Stimulated activated CD8-positive, alpha-beta memory T cell treated with anti-CD3 and anti-CD28 coated beads, Interleukin-12 subunit alpha, Interleukin-12 subunit beta, amount 100 ng/mL, for 24 hours (primary cell): ENCODE data around the gene MCF2L2.
"Not testable (repeated sequence)": the region's sequence is repeated elsewhere in the genome, so short reads cannot be mapped to it uniquely, and the experiment has no call there.

Experiments
- DNase-seq: peaks from one replicate; pipeline ENCODE4 v3.0.0-alpha.2; 2020; ENCODE audit errors: extremely low read depth

Gene MCF2L2

DNA sequence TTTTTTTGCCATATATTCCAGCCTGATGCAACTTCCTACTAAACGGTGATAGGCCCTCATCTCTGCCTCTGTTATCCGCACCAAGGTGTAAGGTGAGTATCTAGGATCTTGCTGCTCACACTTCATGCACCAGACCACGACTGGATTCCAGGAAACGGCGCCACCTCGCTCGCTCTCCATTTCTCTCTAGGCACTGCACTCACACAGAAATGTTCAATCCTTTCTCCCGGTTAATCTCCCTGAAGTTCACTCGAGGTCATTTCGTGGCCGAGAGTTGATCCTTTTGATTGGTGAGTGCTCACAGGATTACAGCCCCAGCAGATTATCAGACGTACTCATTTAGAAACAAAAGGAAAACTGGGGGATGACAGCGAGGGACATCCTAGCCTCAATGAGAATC, 28.1 kb downstream of the MCF2L2 start:
- no peak for DNase-seq

DNA sequence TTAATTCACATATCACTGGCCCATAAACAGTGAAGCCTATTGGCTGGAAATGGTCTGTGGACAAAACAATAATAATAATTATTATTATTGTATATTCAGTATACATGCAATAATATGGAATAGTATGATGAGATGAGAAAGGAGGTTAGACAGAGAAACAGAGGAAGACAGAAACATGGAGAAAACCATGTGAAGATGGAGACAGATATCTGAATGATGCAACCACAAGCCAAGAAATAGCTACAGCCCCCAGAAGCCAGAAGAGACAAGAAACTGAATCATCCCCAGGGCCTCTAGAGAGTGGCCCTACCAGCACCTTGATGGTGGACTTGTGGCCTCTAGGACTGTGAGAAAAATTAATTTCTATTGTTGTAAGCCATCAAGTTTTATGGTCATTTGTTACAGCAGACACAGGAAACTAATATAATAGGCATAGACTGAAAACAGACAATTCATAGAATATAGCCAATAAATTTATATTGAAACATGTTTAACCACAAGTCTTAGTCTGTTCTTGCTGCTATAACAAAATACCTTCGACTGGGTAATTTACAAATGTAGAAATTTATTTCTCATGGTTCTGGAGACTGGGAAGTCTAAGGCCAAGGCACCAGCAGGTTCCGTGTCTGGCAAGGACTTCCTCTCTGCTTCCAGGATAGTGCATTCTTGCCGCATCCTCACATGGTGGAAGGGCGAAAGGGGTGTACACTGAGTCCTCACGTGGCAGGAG, 31.6 kb downstream of the MCF2L2 start:
- DNase-seq = no peak

DNA sequence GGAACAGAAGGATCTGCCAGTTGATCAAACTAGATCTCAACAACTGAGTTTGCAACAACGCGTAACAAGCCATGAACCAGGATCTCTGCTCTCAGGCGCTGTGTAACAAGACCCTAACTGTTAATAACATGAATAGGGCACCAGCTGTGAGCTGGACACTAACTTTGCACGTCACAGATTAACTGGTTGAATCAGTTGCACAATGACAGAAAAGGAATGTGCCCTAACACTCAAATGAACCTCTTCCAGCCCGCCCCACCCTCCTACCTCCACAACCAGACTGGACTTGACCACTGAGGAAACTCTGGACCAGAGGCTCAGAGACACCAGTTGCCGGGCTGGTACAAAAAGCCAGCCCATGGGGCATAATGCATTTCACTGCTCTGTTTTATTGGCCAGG, 34.3 kb downstream of the MCF2L2 start:
- DNase-seq = no peak

DNA sequence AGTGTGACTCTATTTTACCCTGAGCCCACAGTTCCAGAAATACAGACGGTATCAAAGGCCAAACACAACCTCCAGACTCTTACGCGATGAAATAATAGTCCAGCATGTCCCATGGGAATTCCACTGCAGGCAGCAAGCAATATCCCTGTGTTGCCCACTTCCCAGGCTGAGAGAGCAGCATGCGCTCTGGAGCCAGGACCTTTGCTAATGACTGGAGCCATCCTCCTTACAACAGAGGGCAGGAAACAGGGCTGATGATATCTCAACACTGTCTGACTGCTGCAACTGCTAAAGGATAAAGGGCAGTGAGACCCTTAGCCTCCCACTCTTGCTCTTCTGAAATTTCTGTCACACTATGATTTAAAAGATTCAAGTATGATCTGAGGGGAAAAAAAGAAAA, 34.8 kb downstream of the MCF2L2 start:
- DNase-seq = no peak

DNA sequence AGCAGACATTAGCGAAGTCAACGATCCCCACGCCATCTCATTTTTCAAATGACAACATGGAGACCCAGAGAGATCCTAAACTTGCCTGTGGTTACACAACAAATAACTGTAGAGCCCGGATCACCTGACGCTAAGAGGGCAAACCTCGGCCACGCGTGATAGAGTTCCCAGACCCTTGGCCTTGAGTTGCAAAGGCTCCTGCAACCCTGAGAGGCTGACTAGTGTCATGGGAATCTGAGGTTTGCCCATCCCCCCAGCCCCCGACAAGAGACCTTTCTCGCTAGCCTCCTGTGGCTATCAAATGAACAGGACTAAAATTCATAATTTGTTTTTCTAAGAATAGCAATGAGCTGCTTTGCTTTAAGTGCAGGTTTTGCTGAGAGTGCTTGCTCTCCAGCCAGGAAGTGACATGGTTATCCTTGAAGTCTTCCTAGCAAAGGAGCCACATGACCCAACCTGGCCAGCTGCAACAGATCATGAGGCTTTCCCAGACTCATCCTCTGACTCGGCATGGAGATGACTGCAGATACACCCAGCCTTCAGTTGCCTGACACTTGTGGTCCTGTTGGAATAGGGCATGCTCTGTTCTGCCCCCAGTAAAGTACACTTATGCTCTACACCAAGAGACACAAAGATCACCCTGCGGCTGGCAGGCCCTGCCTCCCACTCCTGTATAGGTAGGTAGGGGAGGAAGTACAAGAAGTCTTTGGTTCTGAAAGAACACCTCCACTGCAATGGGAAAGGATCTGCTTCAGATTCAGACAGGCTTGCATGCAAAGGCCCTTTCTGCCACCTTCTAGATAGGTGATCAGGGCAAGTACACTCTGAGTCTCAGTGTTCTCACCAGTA, 36.0 kb downstream of the MCF2L2 start:
- no peak for DNase-seq

DNA sequence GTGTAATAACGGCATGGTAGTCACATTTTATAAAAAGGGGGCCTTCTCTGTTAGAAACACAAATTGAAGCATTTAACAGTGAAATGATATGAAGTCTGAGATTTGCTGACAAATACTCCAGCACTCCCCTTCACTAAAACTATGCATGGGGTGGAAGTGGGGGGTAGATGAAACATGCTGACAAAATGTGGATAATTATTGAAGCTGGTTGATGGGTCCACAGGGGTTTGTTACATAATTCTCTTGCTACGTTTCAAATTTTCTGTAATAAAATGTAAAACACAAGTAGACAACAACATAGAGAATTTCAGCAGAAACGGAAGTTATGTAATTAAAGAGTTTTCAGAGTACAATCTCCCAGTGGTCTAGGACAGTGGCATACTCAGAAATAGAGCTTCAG, 37.0 kb downstream of the MCF2L2 start:
- no peak for DNase-seq

DNA sequence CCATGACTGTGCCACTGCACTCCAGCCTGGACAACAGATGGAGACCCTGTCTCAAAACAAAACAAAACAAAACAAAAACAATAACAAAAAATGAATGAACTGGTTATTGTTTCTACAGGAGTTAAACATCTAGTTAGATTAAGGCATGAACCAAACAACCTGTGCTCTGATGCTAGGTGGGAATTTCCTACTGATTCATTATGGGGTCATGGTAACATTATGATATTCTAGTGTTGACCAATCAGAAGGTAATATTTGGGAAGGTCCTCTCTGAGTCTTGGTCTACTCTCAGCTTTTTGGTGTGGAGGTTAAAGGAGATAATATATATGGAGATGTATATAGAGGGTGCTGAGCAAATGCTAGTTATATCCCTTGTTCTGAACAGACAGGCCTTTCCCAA, 37.6 kb downstream of the MCF2L2 start:
- no peak for DNase-seq

DNA sequence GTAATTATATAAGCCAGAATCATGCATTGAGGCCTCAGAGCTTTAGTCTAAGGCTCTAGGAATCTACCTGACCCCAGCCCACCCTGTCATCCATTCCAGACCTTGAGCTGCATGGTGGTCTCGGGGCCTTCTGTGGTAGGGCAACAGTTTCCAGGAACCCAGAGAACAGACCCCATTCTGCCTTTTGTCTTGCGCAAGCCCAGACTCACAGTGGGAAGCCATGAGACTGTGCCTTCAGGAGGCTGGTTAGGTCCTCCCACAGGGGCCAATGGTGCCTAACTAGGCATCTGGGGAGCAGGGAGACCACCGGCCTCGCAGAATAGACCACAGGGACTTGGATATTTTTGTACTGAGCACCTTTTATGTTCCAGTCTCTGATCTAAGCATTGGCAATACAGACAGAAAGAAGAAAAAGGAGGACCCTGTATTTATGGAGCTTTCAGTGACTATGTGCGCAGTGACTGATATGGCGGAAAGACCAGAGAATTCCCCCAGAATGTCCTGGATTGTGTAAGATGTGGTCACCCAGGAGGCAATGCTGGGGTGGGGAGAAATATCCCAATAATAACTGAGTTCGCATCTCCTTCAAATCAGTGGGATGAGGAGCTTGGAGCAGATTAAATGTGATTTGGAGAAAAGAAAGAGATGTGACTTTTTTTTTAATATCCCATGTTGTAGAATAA, 40.1 kb downstream of the MCF2L2 start:
- no peak for DNase-seq

DNA sequence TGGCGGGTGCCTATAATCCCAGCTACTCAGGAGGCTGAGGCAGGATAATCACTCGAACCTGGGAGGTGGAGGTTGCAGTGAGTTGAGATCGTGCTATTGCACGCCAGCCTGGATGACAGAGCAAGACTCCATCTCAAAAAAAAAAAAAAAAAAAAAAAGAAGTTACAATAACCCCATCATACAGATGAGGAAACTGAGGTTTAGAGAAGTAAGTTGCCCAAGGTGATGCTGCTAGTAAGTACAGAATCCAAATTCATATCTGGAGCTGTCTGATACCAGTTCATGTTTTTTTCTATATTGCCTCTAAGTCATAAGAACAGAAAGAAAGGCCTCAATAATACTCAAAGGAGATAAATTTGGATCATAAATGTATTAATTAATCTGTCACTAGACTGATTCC, 40.6 kb downstream of the MCF2L2 start:
- DNase-seq = no peak

DNA sequence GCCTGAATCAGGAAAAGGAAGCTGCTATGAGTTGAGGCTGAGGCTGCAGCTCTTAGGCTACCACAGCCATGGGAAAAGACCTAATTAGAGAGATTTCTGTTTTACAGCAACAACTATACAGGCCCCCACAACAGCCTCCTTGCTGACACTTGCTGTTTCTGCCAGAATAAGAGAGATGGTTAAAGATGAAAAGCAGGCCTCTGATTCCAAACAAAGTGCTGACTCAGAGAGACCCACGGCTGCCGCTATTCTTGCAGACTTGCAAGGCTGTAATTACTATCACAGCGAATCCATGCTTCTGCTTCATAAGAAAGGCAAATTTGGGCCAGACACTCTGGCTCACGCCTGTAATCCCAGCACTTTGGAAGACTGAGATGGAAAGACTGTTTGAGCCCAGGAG, 41.8 kb downstream of the MCF2L2 start:
- no peak for DNase-seq

DNA sequence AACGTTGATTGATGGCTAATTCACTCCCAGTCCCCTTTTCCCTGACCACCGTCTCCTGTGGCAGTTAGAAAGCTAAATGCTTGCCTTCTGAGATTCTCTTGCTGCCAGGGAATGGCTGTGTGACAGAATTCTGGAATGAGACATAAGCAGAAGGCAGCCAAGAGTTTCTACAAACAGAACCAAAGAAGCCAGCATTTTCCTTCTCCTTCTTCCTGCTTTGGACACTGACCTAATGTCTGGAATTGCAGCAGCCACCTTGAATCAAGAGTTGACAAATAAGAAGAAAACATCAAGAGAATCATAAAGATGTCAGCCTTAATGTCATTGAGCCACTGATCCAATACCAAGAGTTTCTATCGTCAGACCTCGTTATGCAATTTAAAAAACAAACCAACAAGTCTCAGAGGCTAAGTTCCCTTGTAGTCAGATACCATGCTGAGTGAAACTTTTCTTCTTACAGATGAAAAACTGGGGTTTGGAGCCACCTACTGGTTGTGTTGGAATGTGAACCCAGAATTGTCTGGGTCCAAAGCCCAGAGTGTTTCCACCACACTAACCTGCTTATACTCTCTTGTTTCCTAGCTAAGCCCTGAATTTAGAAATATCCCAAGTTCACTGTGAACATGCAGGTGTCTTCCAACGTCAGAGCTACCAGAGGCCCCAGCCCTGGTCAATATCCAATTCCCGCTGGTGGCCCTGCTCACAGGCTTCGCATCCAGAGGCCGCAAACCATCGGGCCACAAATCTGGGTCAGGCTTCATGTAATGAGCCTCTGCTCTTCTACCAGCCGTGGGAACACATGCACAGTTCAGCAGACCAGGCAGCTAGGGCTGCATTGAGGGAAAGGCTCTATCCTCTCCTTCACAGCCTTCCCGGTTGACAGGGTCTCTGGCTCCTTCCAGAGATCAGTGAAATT, 42.5 kb downstream of the MCF2L2 start:
- peak; percentile 12 for DNase-seq

DNA sequence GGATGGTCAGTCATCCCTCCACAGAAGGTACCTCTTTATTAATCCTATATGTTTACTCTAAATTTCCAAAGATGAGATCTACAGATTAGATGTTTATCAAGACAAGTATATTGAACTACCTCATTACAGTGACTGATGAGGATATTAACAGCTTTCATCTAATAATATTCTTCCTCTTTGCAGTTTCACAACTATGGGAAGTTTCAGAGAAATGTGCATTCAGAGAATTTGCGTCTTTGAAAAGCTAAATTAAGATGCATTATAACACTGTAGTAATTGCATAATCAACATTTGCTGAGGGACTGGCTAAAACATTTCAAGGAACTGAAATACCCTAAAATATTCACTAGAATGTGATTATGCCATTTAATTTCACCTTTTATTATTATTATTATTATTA, 46.7 kb downstream of the MCF2L2 start:
- no peak for DNase-seq

DNA sequence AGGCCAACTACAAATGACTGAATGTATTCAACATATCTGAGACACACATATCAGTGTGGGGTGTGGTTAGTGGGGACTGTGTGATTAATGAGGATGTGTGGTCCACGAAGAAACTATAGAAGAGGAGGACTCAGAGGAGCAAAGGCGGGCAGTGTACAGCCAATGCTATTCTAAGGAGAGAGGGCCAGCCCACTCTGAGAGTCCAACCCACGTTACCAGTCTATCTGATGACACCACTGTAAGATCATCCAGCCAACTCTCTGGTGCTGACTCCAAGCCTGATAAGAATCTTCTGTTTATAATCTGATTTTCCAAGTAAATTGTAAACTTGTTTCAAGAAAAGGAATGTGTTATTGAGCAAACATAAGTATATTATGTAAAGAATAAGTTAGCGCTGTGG, 47.2 kb downstream of the MCF2L2 start:
- DNase-seq = no peak

DNA sequence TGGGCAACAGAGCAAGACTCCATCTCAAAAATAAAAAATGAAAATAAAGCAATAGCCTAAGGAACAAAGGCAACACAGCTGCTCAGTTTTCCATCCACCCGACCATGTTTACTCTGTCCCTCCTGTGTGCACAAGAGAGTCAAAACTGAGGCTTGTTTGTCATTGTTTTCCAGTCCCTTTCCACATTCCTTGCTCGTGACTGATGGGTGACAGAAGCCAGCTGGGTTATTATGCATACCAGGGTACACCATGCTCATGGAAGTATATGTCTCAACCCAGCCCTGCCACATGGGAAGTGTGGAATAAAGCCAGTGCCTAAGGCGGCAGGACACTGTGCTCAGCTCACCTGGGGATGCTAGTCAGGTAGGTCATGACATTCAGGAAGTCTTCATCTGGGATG, 49.5 kb downstream of the MCF2L2 start:
- DNase-seq = no peak

DNA sequence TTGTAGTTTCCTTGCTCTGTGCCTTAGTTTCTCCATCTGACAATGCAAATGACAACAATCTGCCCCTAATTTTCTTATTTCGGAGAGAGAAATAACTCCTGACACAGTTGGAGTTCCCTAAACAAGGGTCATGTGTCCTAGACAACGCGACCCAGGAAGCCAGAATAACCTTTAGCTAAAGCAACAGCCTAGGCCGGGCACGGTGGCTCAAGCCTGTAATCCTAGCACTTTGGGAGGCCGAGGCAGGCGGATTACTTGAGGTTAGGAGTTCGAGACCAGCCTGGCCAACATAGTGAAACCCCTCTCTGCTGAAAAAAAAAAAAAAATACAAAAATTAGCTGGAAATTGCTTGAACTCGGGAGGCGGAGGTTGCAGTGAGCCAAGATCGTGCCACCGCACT, 49.9 kb downstream of the MCF2L2 start:
- no peak for DNase-seq

DNA sequence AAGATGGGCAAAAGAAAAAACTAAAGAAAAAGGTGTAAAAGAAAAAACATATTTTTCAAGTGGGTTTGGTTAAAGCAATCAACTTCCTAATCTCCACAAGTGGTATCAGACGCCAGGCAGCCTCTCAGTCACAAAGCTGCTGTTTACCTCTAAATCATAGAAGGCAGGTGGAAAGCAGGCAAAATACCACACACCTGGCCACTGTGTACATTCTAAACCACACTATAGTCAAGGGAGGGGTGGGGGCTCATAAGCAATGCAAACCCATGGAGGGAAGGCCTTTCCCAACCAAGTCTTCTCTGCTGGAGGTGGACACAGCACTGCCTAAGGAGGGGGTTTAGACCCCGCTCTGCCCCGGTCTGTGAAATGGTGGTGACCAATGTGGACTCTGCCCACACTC, 50.4 kb downstream of the MCF2L2 start:
- no peak for DNase-seq

DNA sequence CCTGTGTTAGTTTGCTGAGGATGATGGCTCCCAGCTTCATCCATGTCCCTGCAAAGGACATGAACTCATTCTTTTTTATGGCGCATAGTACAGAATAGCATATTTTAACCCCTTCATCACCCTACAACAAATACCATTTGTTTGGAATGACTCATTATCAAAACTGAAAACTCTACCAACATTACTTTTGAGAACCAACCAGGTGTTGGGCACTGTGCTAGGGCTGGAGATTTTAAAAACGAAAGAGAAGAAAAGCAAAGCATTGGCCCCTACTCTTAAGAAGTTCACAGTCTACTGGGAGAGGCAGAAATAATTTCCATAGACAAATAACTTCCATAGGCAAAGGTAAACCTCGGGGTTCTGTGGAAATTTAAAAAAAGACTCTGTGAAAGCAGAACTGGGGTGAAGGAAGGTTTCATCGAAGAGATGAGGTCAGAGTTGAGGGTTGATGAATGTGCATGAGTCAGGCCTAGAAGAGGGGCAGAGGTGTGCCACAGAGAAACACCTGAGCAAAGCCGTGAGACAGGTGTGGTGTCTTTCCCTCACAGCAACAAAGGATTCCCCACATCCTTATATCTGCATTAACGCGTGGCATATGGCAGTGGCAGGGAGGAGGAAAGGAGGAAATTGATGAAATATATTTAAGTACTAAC, 51.0 kb downstream of the MCF2L2 start:
- DNase-seq = no peak

DNA sequence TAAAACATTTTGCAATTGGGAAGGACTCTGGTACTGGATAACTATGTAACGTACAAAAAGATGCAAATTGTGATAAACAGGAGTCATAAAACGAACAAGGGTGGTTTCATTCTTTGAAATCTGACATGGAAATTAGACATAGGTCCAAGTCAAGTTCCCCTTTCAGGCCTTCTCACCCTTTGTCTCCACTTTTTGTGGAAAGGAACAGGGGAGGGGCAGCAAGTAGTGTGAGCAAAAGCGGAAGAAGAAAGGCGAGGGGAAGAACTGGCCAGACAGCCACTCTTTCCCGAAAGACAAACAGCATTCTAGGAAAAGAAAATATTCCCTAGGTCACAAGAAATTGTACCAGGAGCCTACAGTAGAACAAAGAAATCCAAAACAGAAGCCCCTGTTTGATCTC, 52.6 kb downstream of the MCF2L2 start:
- no peak for DNase-seq

DNA sequence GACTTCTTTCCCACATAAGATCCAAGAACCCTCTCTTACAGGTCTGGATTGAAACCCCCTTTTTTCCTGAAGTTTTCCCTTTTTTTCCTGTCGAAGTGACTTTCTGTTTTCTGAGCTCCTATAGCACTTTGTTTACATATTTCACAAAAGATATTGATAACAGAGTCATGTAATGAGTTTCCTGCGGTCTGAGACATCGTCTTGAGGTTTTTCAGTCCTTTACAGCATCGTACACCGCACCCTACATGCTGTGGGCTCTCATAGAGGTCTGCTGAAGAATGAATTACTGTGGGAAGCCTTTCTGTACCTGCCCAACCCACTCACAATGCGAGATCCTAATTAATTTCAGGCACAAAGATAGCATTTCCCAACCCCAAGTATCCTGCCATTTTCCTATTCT, 53.1 kb downstream of the MCF2L2 start:
- DNase-seq = no peak

DNA sequence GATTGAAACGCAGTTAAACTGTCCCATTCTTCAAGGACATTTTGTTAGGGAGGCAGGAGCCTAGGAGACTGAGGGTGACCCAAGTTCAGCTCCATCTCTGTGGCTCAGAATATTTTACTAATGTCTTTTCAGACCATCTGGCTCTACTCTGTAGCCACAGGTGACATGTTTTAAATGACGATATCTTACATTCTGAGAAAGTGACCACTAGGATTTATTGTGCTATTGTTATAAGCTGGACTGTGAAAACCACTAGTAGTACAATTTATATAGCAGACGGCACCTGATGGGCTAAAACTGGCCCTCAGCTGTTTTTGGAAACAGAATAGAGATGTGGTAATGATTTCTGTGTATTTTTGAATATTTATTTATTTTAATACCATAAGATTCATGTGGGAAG, 55.5 kb downstream of the MCF2L2 start:
- DNase-seq = no peak

DNA sequence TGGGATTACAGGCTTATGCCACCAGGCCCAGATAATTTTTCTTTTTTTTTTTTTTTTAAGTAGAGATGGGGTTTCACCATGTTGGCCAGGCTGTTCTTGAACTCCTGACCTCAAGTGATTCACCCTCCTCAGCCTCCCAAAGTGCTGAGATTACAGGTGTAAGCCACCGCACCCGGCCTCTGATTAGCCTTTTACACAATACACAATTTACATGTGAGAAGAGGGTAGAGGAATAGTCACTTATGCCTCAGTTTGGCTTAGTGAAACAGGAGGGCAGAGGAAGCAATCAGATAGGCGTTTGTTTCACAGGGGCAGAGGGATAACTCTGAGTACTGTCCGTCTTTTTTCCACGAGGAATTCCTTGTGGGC, 56.8 kb downstream of the MCF2L2 start:
- not testable (repeated sequence) for DNase-seq
